Activated CD4-positive, CD25-positive, alpha-beta regulatory T cell (primary cell): ENCODE data around the gene GABBR2.
"Not testable (repeated sequence)": the region's sequence is repeated elsewhere in the genome, so short reads cannot be mapped to it uniquely, and the experiment has no call there.

Experiments used
- DNase-seq, 4 experiments: peaks; one replicate each; lab custom pipeline; 2025; lab: John Stamatoyannopoulos, UW

Gene GABBR2

GRCh38 chr9:98686961-98687855, 21.5 kb downstream of the GABBR2 start:
- no peak for DNase-seq

GRCh38 chr9:98684816-98685215, 23.9 kb downstream of the GABBR2 start:
- DNase-seq: not testable (repeated sequence)

- no peak for DNase-seq
These were observed 30.4 kb downstream of the GABBR2 start for GRCh38 chr9:98678244-98678842.

- no peak for DNase-seq
These were observed 35.1 kb downstream of the GABBR2 start for GRCh38 chr9:98673681-98674080.

- DNase-seq: no peak
These were observed 41.6 kb downstream of the GABBR2 start for GRCh38 chr9:98667005-98667640.

- no peak for DNase-seq
These were observed 43.2 kb downstream of the GABBR2 start for GRCh38 chr9:98665501-98665900.

GRCh38 chr9:98660541-98660940, 48.2 kb downstream of the GABBR2 start:
- DNase-seq: no peak

GRCh38 chr9:98658951-98659351, 49.8 kb downstream of the GABBR2 start:
- DNase-seq: no peak

GRCh38 chr9:98657897-98658296, 50.8 kb downstream of the GABBR2 start:
- DNase-seq: no peak

- DNase-seq: no peak
These were observed 52.2 kb downstream of the GABBR2 start for GRCh38 chr9:98656511-98656910.

GRCh38 chr9:98655428-98655827, 53.3 kb downstream of the GABBR2 start:
- not testable (repeated sequence) for DNase-seq

- DNase-seq: no peak
These were observed 54.5 kb downstream of the GABBR2 start for GRCh38 chr9:98654247-98654646.

- DNase-seq: no peak
These were observed 56.0 kb downstream of the GABBR2 start for GRCh38 chr9:98652741-98653140.

- no peak for DNase-seq
These were observed 56.4 kb downstream of the GABBR2 start for GRCh38 chr9:98652302-98652701.

- DNase-seq: no peak
These were observed 61.5 kb downstream of the GABBR2 start for GRCh38 chr9:98647236-98647635.

GRCh38 chr9:98644011-98644410, 64.7 kb downstream of the GABBR2 start:
- DNase-seq: no peak

GRCh38 chr9:98642661-98643312, 65.9 kb downstream of the GABBR2 start:
- DNase-seq: no peak

- DNase-seq: no peak
These were observed 67.0 kb downstream of the GABBR2 start for GRCh38 chr9:98641695-98642094.

GRCh38 chr9:98640394-98640793, 68.3 kb downstream of the GABBR2 start:
- no peak for DNase-seq

- DNase-seq: no peak
These were observed 69.6 kb downstream of the GABBR2 start for GRCh38 chr9:98639133-98639532.

GRCh38 chr9:98637381-98637780, 71.4 kb downstream of the GABBR2 start:
- no peak for DNase-seq

- no peak for DNase-seq
These were observed 73.4 kb downstream of the GABBR2 start for GRCh38 chr9:98635374-98635773.
